ENCODE data around the gene KCNJ1.

DNA sequence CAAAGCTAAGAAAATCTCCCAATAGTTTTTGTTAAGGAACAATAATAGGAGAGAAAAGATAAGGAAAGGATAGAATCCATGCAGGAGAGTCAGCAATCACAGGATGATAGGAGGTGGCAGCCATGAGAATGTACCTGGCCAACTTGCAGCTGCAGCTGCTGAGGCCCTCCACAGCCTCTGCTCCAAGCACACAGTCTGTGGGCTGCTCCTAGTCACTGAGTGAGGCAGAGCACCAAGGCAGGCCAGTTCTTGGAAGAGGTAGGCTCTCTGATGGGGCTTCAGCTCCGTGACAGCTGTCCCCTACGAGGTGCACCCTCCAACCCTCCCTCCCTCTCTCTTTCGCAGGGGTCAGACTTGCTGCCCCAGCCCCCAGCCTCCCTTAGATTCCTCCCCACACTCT, 5.5 kb upstream of the KCNJ1 start:
- TF ChIP-seq, protein P1, sequence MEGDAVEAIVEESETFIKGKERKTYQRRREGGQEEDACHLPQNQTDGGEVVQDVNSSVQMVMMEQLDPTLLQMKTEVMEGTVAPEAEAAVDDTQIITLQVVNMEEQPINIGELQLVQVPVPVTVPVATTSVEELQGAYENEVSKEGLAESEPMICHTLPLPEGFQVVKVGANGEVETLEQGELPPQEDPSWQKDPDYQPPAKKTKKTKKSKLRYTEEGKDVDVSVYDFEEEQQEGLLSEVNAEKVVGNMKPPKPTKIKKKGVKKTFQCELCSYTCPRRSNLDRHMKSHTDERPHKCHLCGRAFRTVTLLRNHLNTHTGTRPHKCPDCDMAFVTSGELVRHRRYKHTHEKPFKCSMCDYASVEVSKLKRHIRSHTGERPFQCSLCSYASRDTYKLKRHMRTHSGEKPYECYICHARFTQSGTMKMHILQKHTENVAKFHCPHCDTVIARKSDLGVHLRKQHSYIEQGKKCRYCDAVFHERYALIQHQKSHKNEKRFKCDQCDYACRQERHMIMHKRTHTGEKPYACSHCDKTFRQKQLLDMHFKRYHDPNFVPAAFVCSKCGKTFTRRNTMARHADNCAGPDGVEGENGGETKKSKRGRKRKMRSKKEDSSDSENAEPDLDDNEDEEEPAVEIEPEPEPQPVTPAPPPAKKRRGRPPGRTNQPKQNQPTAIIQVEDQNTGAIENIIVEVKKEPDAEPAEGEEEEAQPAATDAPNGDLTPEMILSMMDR (IDR thresholded peaks at IDR 0.05): no peak
- TF ChIP-seq POLR2A (IDR thresholded peaks at IDR 0.05): no peak
